Neural cell (in vitro differentiated cells): ENCODE data around the gene ZNF18. TPM values are rescaled to one million over a fixed set of nuclear protein-coding genes. Genes with fewer than 3 reads are reported as not detected.
A peak's percentile ranks its signal among the peaks of the same experiment; 100 is the strongest.

Experiments used
- H2AFZ ChIP-seq: fragments of 200-600, 300-800 bp; sonication (generic), shearing (Covaris generic); 2 replicates; pipeline ENCODE4 v1.6.0; 2014; ENCODE audit warnings: low read depth, mild to moderate bottlenecking, antibody characterized with exemption, low read length, moderate library complexity
- H3F3A ChIP-seq: fragments of 200-600 bp; shearing (Covaris generic); 2 replicates; pipeline ENCODE4 v1.6.1; 2016; ENCODE audit warnings: mild to moderate bottlenecking, moderate library complexity, mixed read lengths, antibody characterized with exemption, low read length; ENCODE audit not compliant: insufficient read depth, poor library complexity, severe bottlenecking
- H3K27ac ChIP-seq: fragments of 200-600, 300-800 bp; sonication (generic), shearing (Covaris generic); 2 replicates; pipeline ENCODE4 v1.5.1; 2014; ENCODE audit warnings: mild to moderate bottlenecking, low read length, moderate library complexity
- H3K27me3 ChIP-seq: fragments of 300-800, 200-600 bp; sonication (generic), shearing (Covaris generic); 2 replicates; pipeline ENCODE4 v1.6.0; 2014; ENCODE audit warnings: mild to moderate bottlenecking, low read depth, low read length, moderate library complexity; ENCODE audit not compliant: insufficient read depth
- H3K36me3 ChIP-seq: fragments of 300-800, 200-600 bp; sonication (generic), shearing (Covaris generic); 2 replicates; pipeline ENCODE4 v1.5.1; 2014; ENCODE audit warnings: mild to moderate bottlenecking, antibody characterized with exemption, low read length, moderate library complexity; ENCODE audit not compliant: insufficient read depth
- H3K4me2 ChIP-seq: fragments of 300-800, 200-600 bp; sonication (generic), shearing (Covaris generic); 2 replicates; pipeline ENCODE4 v1.6.0; 2014; ENCODE audit warnings: mild to moderate bottlenecking, low read length
- H3K4me3 ChIP-seq: fragments of 300-800, 200-600 bp; sonication (generic), shearing (Covaris generic); 2 replicates; pipeline ENCODE4 v1.5.1; 2014; ENCODE audit warnings: mild to moderate bottlenecking, low read length, moderate library complexity
- H3K79me2 ChIP-seq: fragments of 200-600 bp; shearing (Covaris generic); replicated peaks from 2 replicates; pipeline ENCODE4 v1.6.0; 2014; ENCODE audit warnings: mild to moderate bottlenecking, low read length, moderate library complexity; ENCODE audit not compliant: insufficient read depth
- H3K9ac ChIP-seq: fragments of 300-800, 200-600 bp; sonication (generic), shearing (Covaris generic); 2 replicates; pipeline ENCODE4 v1.6.1; 2016; ENCODE audit warnings: mild to moderate bottlenecking, low read length, mixed read lengths
- H3K9me2 ChIP-seq: fragments of 200-600 bp; shearing (Covaris generic); 2 replicates; pipeline ENCODE4 v1.6.1; 2016; ENCODE audit warnings: mild to moderate bottlenecking, low read length, mixed read lengths; ENCODE audit not compliant: insufficient read depth
- H3K9me3 ChIP-seq: fragments of 200-600, 300-800 bp; sonication (generic), shearing (Covaris generic); 2 replicates; pipeline ENCODE4 v1.6.1; 2016; ENCODE audit warnings: mild to moderate bottlenecking, mixed run types, low read length, moderate library complexity, mixed read lengths
- H4K20me1 ChIP-seq: fragments of 200-600 bp; shearing (Covaris generic); 2 replicates; pipeline ENCODE4 v1.6.1; 2016; ENCODE audit warnings: mild to moderate bottlenecking, mixed run types; ENCODE audit not compliant: insufficient read depth
- CTCF ChIP-seq: fragments of 450-650 bp; IDR thresholded peaks from 2 replicates; pipeline ENCODE4 v1.5.1; 2014; ENCODE audit warnings: antibody characterized with exemption, mild to moderate bottlenecking, moderate library complexity; ENCODE audit not compliant: poor library complexity, severe bottlenecking
- EP300 ChIP-seq: fragments of 450-650 bp; conservative IDR thresholded peaks from 2 replicates; pipeline ENCODE4 v1.6.1; 2014; ENCODE audit warnings: antibody characterized with exemption, mild to moderate bottlenecking, moderate library complexity; ENCODE audit not compliant: poor library complexity, severe bottlenecking
- EZH2 ChIP-seq: fragments of 200-600, 300-800 bp; shearing (Covaris generic), sonication (generic); IDR thresholded peaks from 2 replicates; pipeline ENCODE4 v1.6.1; 2014; ENCODE audit warnings: antibody characterized with exemption, low read length, borderline replicate concordance, mild to moderate bottlenecking; ENCODE audit not compliant: insufficient read depth, poor library complexity, severe bottlenecking
- MXI1 ChIP-seq: fragments of 450-650 bp; conservative IDR thresholded peaks from 2 replicates; pipeline ENCODE4 v1.6.1; 2014; ENCODE audit warnings: antibody characterized with exemption, mild to moderate bottlenecking; ENCODE audit not compliant: poor library complexity, severe bottlenecking
- POLR2AphosphoS5 ChIP-seq: IDR thresholded peaks from 2 replicates; pipeline ENCODE4 v1.6.1; 2012
- RAD21 ChIP-seq: fragments of 450-650 bp; conservative IDR thresholded peaks from 2 replicates; pipeline ENCODE4 v1.6.1; 2014; ENCODE audit warnings: antibody characterized with exemption, mild to moderate bottlenecking, moderate library complexity
- SMC3 ChIP-seq: fragments of 450-650 bp; conservative IDR thresholded peaks from 2 replicates; pipeline ENCODE4 v1.6.1; 2014; ENCODE audit warnings: antibody characterized with exemption, mild to moderate bottlenecking, moderate library complexity; ENCODE audit not compliant: poor library complexity
- TAF1 ChIP-seq: IDR thresholded peaks from 2 replicates; pipeline ENCODE4 v1.6.1; 2012; ENCODE audit warnings: low read depth
- polyA plus RNA-seq: library from polyadenylated mRNA; depleted of rRNA; stranded (reverse); fragments of >200 nt; gene quantifications from 2 replicates; pipeline ENCODE4 v1.2.3, GENCODE V29; 2014
- TF ChIP-seq, protein P1 (sequence below): IDR thresholded peaks from 2 replicates; pipeline ENCODE4 v1.6.1; 2012; ENCODE audit warnings: borderline replicate concordance

The ZNF18 gene
- polyA plus RNA-seq, 1 donor from 2014 or later, result 18.6 TPM

DNA sequence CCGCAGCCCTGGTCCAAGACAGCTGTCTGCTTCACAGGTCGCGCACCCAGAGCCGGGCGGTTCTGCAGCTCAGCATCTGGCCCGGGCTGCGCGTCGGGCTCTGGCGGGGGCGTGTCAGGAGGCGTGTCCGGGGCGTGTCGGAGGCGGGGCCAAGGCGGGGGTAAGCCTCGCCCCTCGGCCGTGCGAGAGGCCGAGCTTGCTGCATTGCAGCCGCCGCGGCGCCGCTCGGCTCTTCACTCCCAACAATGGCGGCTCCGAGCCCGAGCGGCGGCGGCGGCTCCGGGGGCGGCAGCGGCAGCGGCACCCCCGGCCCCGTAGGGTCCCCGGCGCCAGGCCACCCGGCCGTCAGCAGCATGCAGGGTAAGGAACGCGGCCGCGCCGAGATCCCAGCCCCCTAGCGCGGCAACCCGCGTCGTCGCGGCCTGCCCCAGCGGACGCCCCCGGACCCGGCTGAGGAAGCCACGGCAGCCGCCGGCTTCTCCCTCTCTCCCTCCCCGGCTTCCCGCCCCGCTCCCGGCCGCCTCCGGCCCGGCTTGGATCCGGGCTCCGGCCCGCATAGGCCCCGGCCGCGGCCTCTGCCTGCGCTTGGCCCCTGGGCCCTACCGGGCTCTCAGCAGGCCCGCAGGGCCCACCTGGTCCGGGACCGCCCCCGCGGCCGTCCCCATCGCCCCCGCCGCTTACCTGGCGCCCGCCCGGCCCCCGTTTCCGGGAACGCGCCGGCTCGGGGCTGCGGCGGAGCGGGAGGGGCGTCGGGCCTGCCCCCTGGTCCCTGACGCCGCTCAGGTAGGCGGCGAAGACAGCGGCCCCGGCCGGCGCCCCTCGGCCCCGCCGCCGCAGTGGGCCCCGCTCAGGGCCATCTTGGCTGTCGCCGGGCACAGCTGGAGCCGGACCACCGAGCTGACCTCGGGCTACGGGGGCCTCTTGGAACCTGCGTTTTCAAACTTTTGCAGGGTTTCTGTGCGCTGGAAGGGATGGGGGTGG lies 23.7 kb upstream of the ZNF18 start, which contains the start of gene MAP2K4:
MAP2K4 (plus strand) TSS at position 236 of the 981 bp plus-strand sequence; CDS start at position 246, 10 bp downstream.
- H3K4me2 ChIP-seq, result peak within 1 kb of the TSS; percentile 98
- H3K27me3 ChIP-seq, result peaks cover 5% of the 10 kb centered on the region
- no peaks in the 10 kb centered on the region for H3K9me3 ChIP-seq
- peaks cover 46% of the 10 kb centered on the region for H3K79me2 ChIP-seq
- no peaks in the 10 kb centered on the region for H4K20me1 ChIP-seq
- no peaks in the 10 kb centered on the region for H3K9me2 ChIP-seq
- TF ChIP-seq EP300 (peak; percentile 21), EZH2 (no peak), RAD21 (no peak), CTCF (peak; percentile 11), POLR2AphosphoS5 (peak; percentile 92), SMC3 (peak; percentile 23), MXI1 (peak; percentile 63), TAF1 (peak; percentile 76)
- TF ChIP-seq, protein P1, sequence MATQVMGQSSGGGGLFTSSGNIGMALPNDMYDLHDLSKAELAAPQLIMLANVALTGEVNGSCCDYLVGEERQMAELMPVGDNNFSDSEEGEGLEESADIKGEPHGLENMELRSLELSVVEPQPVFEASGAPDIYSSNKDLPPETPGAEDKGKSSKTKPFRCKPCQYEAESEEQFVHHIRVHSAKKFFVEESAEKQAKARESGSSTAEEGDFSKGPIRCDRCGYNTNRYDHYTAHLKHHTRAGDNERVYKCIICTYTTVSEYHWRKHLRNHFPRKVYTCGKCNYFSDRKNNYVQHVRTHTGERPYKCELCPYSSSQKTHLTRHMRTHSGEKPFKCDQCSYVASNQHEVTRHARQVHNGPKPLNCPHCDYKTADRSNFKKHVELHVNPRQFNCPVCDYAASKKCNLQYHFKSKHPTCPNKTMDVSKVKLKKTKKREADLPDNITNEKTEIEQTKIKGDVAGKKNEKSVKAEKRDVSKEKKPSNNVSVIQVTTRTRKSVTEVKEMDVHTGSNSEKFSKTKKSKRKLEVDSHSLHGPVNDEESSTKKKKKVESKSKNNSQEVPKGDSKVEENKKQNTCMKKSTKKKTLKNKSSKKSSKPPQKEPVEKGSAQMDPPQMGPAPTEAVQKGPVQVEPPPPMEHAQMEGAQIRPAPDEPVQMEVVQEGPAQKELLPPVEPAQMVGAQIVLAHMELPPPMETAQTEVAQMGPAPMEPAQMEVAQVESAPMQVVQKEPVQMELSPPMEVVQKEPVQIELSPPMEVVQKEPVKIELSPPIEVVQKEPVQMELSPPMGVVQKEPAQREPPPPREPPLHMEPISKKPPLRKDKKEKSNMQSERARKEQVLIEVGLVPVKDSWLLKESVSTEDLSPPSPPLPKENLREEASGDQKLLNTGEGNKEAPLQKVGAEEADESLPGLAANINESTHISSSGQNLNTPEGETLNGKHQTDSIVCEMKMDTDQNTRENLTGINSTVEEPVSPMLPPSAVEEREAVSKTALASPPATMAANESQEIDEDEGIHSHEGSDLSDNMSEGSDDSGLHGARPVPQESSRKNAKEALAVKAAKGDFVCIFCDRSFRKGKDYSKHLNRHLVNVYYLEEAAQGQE, result peak; percentile 75
- H2AFZ ChIP-seq, result no peak within 1 kb of the TSS
- H3K4me3 ChIP-seq, result peak within 1 kb of the TSS; percentile 78
- H3F3A ChIP-seq, result no peaks in the 10 kb centered on the region
- no peaks in the 10 kb centered on the region for H3K36me3 ChIP-seq
- peak within 1 kb of the TSS; percentile 70 for H3K27ac ChIP-seq
- H3K9ac ChIP-seq, result peak within 1 kb of the TSS; percentile 90

DNA sequence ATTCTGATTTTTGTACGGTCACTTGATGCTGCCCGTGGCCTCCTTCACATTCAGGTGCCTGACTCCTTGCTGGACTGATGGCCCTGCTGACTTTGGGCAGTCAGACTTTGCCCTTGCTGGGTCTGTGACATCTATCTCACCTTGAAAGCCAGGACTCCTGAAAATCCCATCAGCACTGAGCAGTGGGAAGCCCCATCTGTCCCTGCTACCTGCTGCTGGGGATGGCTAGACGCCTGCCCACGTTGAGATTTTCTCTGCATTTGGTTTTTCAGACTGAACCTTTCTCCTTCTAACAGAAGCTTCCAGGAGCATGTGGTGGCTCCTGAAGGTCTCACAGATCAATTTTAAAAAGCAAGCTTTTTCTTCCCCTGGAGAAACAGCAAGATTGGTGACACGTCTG lies 10.2 kb upstream of the ZNF18 start:
- no peaks in the 10 kb centered on the region for H3K9me3 ChIP-seq
- H4K20me1 ChIP-seq, result no peaks in the 10 kb centered on the region

More for the DNA sequence above, 10.2 kb upstream of the ZNF18 start:
- Histone ChIP-seq H3K36me3 (no peaks in the 10 kb centered on the region), H3K4me3 (no peak overlapping the region), H3K27me3 (no peaks in the 10 kb centered on the region), H2AFZ (no peak overlapping the region), H3K79me2 (no peaks in the 10 kb centered on the region), H3K9ac (no peak overlapping the region), H3K9me2 (no peaks in the 10 kb centered on the region), H3K4me2 (no peak overlapping the region), H3K27ac (no peak overlapping the region), H3F3A (no peaks in the 10 kb centered on the region)
- TF ChIP-seq MXI1, result no peak
- TF ChIP-seq, protein P1, result no peak
- no peak for TF ChIP-seq SMC3
- no peak for TF ChIP-seq EP300
